ENCODE measurements around the gene ADRB2.

DNA sequence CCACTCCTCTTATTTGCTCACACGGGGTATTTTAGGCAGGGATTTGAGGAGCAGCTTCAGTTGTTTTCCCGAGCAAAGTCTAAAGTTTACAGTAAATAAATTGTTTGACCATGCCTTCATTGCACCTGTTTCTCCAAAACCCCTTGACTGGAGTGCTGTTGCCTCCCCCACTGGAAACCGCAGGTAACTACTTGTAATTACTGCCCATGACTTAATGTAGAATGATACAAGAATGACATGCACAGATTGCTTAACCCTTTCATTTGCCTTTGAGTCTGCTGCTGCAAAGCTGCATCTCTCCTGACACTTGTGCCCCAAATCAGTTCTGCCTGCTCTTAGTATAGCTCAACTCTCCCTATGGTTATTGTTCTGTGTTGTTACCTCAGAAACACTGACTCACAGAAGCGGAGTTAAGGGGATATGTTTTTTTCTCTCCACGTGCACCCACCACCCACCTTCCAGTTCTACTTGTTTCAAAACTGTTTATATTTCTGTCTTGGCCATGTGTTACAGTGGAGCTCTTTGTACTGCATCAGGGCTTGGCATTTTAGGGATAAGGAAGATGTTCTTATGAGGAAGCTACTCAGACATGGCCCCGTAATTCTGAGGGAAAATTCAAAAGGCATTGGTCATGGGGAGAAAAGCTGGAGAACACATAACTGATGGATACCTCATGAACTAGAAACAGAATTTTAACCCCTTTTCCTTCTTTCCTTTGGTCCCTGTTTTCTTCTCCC, 2.3 kb downstream of the ADRB2 start:
- TF ChIP-seq, protein P1, sequence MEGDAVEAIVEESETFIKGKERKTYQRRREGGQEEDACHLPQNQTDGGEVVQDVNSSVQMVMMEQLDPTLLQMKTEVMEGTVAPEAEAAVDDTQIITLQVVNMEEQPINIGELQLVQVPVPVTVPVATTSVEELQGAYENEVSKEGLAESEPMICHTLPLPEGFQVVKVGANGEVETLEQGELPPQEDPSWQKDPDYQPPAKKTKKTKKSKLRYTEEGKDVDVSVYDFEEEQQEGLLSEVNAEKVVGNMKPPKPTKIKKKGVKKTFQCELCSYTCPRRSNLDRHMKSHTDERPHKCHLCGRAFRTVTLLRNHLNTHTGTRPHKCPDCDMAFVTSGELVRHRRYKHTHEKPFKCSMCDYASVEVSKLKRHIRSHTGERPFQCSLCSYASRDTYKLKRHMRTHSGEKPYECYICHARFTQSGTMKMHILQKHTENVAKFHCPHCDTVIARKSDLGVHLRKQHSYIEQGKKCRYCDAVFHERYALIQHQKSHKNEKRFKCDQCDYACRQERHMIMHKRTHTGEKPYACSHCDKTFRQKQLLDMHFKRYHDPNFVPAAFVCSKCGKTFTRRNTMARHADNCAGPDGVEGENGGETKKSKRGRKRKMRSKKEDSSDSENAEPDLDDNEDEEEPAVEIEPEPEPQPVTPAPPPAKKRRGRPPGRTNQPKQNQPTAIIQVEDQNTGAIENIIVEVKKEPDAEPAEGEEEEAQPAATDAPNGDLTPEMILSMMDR (IDR thresholded peaks at IDR 0.05; ENCODE audit: insufficient read depth, low read length, poor library complexity, severe bottlenecking), result no peak
- no peak for TF ChIP-seq EZH2phosphoT487 (conservative IDR thresholded peaks at IDR 0.05; ENCODE audit: low read length)
